MM.1S (cell line): ENCODE measurements around the gene TTC34.

Experiments
- CTCF ChIP-seq: fragments of 300-600 bp; sonication (generic); IDR thresholded peaks from 2 replicates; pipeline ENCODE4 v1.5.1; 2016; ENCODE audit warnings: antibody characterized with exemption, low read length, mixed read lengths
- EZH2 ChIP-seq: fragments of 300-600 bp; sonication (generic); optimal IDR thresholded peaks from 2 replicates; pipeline ENCODE3; 2017; ENCODE audit warnings: low read depth, mild to moderate bottlenecking, antibody characterized with exemption, low read length, mixed read lengths

DNA sequence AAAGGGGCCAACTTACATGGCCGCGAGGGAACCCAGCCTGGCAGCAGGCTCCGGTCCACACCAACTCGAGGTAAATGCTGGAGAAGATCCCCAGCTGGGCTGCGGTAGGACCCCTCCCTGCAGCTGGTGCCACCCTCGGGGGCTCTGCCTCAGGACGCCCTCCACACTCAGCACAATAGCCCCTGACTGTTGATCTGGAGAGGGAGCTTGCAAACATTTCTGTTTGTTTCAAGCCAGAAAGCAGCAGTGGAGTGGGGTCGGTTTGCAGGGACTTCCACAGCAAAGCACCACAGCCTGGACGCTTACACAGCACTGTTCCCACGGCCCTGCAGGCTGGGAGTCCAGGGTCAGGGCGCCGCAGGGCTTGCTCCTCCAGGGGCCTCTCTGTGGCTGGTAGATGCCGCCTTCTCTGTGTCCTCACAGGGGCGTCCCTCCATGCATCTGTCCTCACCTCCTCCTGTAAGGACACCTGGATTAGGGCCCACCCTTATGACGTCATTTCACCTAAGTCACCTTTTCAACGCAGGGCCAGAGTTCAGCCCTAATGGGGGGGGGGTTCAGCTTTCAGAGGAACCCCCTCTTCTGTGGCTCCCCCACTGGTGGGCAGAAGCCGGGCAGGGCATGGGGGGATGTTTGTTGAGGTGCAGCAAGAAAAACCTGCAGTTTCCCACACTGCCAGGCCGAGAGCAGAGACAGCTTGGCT, 24.1 kb upstream of the TTC34 start:
- TF ChIP-seq CTCF (no peak), EZH2 (no peak)
